Fibroblast of lung (primary cell): ENCODE measurements around the gene OCA2.

Source experiments
- EZH2 ChIP-seq: IDR thresholded peaks from 2 replicates; pipeline ENCODE4 v1.5.1; 2012; ENCODE audit warnings: low read length, control low read depth, mild to moderate bottlenecking; ENCODE audit errors: missing control alignments
- TF ChIP-seq, protein P1 (sequence below), 2 donors: IDR thresholded peaks in 1 of 2; conservative IDR thresholded peaks in 1 of 2; 1 replicate in 1 of 2; 2 replicates in 1 of 2; pipeline ENCODE4 v1.5.1; 2011 to 2012; ENCODE audit warnings: low read length in 2 of 2, control low read depth in 1 of 2, inconsistent platforms in 1 of 2, low read depth in 1 of 2, mild to moderate bottlenecking in 1 of 2

DNA sequence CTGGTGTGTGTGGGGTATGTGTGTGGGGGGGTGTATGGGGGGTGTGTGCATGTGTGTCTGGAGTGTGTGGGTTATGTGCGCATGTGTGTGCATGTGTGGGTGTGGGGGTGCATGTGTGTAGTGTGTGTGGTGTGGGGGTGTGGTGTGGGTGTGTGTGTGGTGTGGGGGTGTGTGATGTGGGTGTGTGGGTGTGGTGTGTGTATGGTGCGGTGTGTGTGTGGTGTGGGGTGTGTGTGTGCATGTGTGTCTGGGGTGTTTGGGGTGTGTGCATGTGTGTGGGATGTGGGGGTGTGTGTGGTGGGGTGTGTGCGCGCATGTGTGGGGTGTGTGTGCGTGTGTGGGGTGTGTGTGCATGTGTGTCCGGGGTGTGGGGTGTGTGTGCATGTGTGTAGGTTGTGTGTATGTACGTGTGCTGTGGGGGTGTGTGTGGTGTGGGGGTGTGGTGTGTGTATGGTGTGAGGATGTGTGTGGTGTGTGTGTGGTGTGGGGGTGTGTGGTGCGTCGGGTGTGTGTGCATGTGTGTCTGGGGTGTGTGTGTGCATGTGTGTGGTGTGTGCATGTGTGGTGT, 6.2 kb upstream of the OCA2 start:
- TF ChIP-seq, protein P1, sequence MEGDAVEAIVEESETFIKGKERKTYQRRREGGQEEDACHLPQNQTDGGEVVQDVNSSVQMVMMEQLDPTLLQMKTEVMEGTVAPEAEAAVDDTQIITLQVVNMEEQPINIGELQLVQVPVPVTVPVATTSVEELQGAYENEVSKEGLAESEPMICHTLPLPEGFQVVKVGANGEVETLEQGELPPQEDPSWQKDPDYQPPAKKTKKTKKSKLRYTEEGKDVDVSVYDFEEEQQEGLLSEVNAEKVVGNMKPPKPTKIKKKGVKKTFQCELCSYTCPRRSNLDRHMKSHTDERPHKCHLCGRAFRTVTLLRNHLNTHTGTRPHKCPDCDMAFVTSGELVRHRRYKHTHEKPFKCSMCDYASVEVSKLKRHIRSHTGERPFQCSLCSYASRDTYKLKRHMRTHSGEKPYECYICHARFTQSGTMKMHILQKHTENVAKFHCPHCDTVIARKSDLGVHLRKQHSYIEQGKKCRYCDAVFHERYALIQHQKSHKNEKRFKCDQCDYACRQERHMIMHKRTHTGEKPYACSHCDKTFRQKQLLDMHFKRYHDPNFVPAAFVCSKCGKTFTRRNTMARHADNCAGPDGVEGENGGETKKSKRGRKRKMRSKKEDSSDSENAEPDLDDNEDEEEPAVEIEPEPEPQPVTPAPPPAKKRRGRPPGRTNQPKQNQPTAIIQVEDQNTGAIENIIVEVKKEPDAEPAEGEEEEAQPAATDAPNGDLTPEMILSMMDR (conservative IDR thresholded peaks at IDR 0.05 in 1 of 2, IDR thresholded peaks at IDR 0.05 in 1 of 2; ENCODE audit: low read depth in 1 of 2, low read length in 2 of 2) = no peak
- TF ChIP-seq EZH2 = no peak
